GM06990 (cell line): ENCODE data around the gene PRR32.
"Not testable (repeated sequence)": the region's sequence is repeated elsewhere in the genome, so short reads cannot be mapped to it uniquely, and the experiment has no call there.

Source experiments
- DNase-seq: peaks from one replicate; pipeline ENCODE4 v3.0.0-alpha.2; 2011; ENCODE audit not compliant: insufficient read length; ENCODE audit errors: extremely low read depth
- H3K27me3 ChIP-seq: replicated peaks from 2 replicates; pipeline ENCODE4 v1.6.0; 2011; ENCODE audit warnings: low read length; ENCODE audit not compliant: control insufficient read depth, insufficient read depth
- H3K36me3 ChIP-seq: 2 replicates; pipeline ENCODE4 v1.5.1; 2011; ENCODE audit warnings: low read length; ENCODE audit not compliant: control insufficient read depth, insufficient read depth
- H3K4me3 ChIP-seq: replicated peaks from 2 replicates; pipeline ENCODE4 v1.5.1; 2011; ENCODE audit warnings: low read depth, mild to moderate bottlenecking, control low read depth, low read length
- CTCF ChIP-seq: IDR thresholded peaks from 2 replicates; pipeline ENCODE4 v1.5.1; 2011; ENCODE audit warnings: low read length, control low read depth, mild to moderate bottlenecking, inconsistent platforms; ENCODE audit not compliant: insufficient read depth, poor library complexity, severe bottlenecking

PRR32 gene

GRCh38 chrX:126819429-126819828 lies at the start of gene PRR32:
TSS of gene PRR32 (plus strand) at chrX:126819729. CDS start at chrX:126819844, 115 bp downstream.
- Histone ChIP-seq H3K36me3 (no peaks in the 10 kb centered on the region), H3K27me3 (no peaks in the 10 kb centered on the region), H3K4me3 (no peak within 1 kb of the TSS)
- TF ChIP-seq CTCF = no peak
- no peak for DNase-seq

GRCh38 chrX:126770179-126770578 lies 49.4 kb upstream of the PRR32 start:
- DNase-seq = no peak
- TF ChIP-seq CTCF = peak; percentile 52
- H3K36me3 ChIP-seq = no peaks in the 10 kb centered on the region

DNA sequence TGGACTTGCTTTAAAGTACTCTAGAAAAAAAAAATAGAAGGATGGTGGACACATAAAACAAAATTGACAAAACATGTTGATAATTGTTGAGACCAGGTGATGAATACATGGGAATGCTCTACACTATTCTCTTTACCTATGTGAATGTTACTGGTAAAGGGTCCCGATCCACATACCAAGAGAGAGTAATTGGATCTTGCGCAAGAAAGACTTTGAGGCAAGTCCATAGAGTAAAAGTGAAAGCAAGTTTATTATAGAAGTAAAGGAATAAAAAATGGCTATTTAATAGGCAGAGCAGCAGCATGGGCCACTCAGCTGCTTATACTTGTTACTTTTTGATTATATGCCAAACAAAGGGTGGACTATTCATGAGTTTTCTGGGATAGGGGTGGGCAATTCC lies 34.0 kb upstream of the PRR32 start:
- Histone ChIP-seq H3K27me3 (no peaks in the 10 kb centered on the region), H3K36me3 (no peaks in the 10 kb centered on the region), H3K4me3 (no peak overlapping the region)
- TF ChIP-seq CTCF = no peak
- DNase-seq = no peak

More at GRCh38 chrX:126770179-126770578, 49.4 kb upstream of the PRR32 start:
- no peaks in the 10 kb centered on the region for H3K27me3 ChIP-seq
- no peak overlapping the region for H3K4me3 ChIP-seq

GRCh38 chrX:126799059-126799458 lies 20.5 kb upstream of the PRR32 start:
- H3K4me3 ChIP-seq = no peak overlapping the region
- DNase-seq = no peak
- no peak for TF ChIP-seq CTCF

DNA sequence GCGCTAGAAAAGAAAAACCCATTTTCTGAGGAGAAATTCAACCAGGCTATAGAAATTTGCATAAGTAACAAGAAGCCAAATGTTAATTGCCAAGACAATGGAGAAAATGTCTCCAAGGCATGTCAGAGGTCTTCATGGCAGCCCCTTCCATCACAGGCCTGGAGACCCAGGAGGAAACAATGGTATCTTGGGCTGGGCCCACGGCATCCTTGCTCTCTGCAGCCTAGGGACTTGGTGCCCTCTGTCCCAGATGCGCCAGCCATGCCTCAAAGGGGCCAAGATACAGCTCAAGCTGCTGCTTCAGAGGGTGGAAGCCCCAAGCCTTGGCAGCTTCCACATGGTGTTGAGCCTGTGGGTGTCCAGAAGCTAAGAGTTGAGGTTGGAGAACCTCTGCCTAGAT lies 12.7 kb upstream of the PRR32 start:
- H3K4me3 ChIP-seq, H3K36me3 ChIP-seq, DNase-seq, H3K27me3 ChIP-seq: not testable (repeated sequence)

More at GRCh38 chrX:126799059-126799458, 20.5 kb upstream of the PRR32 start:
- no peaks in the 10 kb centered on the region for H3K27me3 ChIP-seq
- no peaks in the 10 kb centered on the region for H3K36me3 ChIP-seq

DNA sequence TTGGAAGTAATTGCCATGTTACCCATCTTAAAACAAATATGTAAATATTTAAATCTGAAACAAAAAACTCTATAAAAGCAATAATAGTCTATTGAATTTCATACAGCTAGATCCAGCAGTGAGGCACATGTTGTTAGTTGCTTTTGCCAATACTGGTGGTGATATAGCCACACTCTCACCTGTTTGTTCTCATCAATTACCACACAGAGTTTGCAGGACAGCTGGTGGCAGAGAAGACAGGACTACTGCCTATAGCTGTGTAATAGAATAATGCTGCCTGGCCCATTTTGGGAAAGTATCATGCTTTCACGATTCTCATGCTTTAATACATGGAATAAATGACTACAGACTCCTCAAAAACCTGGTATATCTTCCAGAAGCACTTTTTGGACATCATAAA lies 3.7 kb upstream of the PRR32 start:
- H3K36me3 ChIP-seq = no peaks in the 10 kb centered on the region
- DNase-seq = no peak
- TF ChIP-seq CTCF = no peak
- no peak overlapping the region for H3K4me3 ChIP-seq
- no peaks in the 10 kb centered on the region for H3K27me3 ChIP-seq
